Glomerular visceral epithelial cell (primary cell): ENCODE results near the gene SPSB2.
"Not testable (repeated sequence)": the region's sequence is repeated elsewhere in the genome, so short reads cannot be mapped to it uniquely, and the experiment has no call there.

Experiments used
- DNase-seq: peaks from one replicate; pipeline ENCODE4 v3.0.0-alpha.2; 2016; ENCODE audit errors: extremely low spot score

Gene SPSB2

DNA sequence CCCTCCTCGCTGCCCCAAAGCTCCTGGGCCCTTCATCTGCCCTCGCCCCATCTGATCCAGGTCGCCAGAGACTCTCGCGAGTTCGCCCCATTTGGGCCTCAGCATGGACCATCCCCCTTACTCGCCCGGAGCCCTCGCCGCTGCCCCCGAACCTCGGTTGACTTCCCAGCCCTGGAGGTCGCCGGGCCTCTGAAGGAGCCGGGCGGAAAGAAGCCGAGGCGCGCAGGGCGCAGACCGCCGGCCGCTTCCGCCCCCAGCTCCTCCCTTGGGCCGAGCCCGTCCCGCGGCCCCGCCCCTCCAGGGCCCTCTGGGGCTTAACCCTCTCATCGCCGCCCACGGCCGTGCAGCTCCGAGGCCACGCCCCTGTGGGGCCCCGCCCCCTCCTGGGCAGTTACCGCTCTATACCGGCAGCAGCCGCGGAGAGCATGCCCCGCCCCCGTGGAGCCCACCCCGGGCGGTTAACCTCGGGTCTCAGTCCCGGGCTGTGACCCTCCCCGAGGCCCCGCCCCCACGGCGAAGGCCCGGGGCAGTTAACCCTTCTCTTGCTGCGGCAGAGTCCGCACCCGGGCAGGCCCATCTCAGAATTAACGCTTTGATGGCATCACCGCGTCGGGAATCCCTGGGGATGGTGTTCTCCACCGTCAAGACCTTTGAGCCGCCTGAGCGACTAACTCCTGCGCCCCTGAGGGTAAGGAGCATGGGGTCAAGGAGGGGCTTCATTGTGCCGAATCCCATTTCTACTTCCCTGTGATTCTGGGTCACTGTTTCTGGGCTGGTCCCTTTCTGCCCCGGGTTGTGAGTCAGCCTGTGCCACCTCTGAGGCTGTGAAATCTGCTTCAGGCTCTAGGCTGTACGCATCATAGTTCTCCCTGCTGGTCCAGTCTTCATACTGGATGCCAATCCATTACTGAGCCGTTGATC, at the start of gene SPSB2:
Gene SPSB2, minus strand, starts transcription at position 210 of the 921 bp plus-strand sequence. CDS start 402 bp downstream, outside the sequence.
- DNase-seq, result peak; percentile 98

- DNase-seq, result no peak
Observed at GRCh38 chr12:6921996-6922946, 49.2 kb upstream of the SPSB2 start.

DNA sequence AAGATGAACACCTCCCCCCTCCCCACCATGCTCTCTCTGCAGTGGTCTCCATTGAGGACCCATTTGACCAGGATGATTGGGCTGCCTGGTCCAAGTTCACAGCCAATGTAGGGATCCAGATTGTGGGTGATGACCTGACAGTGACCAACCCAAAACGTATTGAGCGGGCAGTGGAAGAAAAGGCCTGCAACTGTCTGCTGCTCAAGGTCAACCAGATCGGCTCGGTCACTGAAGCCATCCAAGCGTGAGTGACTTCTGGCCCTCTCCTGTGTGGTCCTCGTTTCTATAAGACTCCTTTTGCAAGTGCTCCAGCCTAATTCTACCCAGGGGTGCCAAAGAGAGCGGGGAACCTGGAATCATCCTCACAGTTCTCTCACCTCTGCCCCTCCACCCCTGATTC, 48.4 kb upstream of the SPSB2 start:
- no peak for DNase-seq

- no peak for DNase-seq
Observed at GRCh38 chr12:6919588-6919987, 46.5 kb upstream of the SPSB2 start.

DNA sequence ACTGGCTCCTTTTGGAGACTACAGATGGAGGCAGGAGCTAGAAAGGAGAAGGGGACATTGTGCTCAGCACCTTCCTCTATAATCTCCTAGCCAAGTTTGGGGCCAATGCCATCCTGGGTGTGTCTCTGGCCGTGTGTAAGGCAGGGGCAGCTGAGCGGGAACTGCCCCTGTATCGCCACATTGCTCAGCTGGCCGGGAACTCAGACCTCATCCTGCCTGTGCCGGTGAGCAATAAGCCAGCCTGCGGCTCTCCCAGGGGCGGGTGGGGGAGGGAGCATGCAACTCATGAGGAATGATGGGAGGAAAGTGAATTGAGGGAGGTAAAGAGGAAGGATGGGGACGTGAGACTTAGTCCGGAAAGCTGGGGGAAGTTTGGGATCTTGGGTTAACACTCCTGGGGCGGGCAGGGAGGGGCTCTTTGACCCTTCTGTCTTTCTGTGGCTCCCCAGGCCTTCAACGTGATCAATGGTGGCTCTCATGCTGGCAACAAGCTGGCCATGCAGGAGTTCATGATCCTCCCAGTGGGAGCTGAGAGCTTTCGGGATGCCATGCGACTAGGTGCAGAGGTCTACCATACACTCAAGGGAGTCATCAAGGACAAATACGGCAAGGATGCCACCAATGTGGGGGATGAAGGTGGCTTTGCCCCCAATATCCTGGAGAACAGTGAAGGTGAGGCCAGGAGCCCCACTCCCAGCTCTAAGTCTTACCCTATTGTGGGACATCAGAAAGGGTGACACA, 44.6 kb upstream of the SPSB2 start:
- peak; percentile 71 for DNase-seq

GRCh38 chr12:6916426-6917200, 43.5 kb upstream of the SPSB2 start:
- no peak for DNase-seq

DNA sequence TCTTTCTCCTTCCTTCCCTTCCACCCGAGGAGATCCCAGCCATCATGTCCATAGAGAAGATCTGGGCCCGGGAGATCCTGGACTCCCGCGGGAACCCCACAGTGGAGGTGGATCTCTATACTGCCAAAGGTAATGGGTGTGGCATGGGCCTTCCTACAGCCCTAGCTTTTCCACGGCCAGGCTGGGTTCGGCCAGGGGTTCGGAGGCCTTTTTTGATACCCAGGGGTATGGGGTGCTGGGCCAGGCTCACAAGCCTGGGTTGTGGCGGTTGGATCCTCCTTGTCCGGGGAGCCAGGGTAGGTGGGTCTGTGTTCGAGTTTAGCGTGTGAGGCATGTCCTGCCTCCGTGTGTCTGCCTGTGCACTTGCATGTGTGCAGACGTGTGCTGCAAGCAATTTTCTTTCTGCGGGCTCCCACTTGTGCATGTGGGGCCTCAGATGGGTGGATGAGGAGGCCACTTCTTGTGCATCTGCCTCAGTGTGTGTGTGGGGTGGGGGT, 42.7 kb upstream of the SPSB2 start:
- no peak for DNase-seq

DNA sequence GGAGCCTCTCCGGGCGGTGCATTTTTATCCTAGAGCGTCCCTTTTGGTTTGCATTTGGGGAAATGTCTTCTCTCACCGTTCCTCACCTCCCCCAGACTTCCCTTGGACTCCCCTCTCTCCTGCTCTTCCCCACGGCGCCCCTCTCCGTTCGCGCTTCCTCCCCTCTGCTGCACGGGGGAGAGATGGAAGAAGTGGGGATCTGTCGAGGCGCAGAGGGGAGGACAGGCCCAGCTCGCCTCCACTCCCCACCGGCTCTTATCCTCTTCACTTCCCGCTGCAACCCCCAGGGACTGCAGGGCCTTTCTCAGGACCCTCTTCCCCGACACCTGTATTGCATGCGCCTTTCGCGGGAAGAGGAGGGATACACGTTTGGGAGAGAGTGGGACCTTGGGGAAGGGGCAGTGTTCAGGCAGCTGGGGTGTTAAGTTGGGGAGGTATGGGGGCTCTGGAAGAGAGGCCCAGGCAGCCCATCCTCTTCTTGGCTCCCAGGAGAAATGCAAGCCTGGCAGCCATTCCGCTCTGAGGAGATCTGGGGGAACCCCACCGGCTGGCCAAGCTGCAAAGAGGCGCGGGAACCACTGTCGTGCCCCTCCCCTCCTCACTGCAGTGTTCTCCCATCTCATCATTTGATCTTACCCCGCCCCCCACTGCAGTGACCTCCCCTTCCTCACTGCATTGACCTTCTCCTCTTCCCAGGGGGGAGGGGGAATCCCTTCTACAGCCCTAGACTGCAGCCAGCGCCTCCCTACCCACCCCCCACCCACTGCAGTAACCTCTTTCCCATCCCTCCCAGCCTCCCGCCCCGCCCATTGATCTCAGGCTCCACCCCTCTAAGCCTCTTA, 42.1 kb upstream of the SPSB2 start:
- DNase-seq, result no peak

DNA sequence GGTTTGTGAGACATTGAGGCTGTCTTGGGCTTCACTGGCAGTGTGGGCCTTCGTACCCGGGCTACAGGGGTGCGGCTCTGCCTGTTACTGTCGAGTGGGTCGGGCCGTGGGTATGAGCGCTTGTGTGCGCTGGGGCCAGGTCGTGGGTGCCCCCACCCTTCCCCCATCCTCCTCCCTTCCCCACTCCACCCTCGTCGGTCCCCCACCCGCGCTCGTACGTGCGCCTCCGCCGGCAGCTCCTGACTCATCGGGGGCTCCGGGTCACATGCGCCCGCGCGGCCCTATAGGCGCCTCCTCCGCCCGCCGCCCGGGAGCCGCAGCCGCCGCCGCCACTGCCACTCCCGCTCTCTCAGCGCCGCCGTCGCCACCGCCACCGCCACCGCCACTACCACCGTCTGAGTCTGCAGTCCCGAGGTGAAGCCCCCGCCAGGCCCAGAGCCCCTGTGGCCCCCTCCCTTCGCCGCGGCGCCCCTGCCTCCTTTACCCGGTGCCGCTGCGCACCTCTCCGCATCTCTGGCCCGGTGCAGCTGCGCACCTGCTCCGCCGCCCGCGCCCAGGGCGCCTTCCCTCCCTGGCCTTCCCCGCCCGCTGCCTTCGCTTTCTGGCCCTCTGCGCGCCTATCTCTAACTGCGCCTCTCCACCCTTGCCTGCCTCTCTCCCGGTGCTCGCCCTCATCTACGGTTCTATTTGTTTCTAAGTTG, 41.3 kb upstream of the SPSB2 start, which contains the start of gene ENO2:
Gene ENO2, plus strand, starts transcription at position 335 of the 701 bp plus-strand sequence. CDS start 1,253 bp downstream, outside the sequence.
- DNase-seq, result peak; percentile 65

DNA sequence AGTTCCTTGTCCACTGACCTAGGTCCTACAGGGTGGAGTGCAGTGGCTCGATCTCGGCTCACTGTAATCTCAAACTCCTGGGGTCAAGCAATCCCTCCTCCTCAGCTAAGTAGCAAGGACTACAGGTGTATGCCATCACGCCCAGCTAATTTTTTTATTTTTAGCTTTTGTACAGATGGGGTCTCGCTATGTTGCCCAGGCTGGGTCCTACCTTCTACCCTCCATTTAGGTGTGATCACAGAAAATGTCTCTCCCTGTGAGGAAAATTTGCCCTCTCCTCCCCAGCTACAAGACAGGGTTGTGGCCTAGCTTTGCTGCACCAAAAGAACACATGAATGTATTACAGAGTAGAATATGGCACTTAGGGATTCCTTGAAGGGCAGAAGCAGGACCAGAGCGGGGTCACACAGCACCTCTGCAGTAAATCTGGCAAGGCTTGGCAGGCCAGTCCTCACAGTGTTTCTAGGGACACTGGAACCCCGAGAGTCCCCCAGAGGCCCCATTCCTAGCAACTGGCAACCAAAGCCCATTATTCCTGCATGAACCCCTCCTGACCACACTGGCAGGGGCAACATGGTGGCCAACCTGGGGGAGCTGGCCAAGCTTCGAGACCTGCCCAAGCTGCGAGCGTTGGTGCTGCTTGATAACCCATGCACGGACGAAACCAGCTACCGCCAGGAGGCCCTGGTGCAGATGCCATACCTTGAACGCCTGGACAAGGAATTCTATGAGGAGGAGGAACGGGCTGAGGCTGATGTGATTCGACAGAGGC, 39.2 kb upstream of the SPSB2 start:
- DNase-seq, result no peak

DNA sequence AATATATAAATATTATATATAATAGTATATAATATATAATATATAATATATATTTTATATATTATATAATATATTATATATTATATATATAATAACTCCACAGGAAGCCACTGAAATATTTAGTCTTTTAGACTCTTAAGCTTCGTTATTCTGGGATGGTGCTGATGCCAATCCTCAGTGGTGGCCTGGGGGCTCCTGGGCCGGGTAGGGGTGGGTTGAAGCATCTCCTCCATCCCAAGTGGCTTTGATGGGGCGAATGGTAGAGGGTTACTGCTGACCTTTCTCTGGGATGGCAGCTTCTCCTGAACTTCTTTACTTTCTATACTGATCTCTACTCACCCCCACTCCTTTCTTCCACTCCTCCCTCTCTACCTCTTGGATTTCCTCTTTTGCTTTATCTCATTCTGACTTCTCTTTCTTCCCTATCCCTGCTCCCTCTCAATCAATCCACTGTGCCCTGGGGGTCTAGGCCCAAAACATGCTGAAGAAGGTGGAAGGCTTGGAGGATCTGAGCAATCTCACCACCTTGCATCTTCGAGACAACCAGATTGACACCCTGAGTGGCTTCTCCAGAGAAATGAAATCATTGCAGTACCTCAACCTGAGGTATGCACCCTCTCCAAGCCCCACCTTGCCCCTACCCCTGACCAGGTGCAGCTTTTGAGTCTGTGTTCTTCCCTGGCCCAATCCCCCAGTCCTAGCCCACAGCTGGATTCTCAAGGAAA, 36.5 kb upstream of the SPSB2 start:
- no peak for DNase-seq

DNA sequence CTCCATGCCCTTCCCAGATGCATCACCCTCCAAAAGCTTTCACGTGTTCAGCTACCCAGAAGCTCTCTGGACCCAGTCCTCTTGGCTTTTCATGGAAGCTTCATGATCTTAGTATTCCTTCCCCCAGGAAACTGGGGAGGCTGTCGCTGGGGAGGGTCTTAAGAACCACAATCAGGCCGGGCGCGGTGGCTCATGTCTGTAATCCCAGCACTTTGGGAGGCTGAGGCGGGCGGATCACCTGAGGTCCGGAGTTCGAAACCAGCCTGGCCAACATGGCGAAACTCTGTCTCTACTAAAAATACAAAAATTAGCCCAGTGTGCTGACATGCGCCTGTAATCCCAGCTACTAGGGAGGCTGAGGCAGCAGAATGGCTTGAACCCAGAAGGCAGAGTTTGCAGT, 35.0 kb upstream of the SPSB2 start:
- not testable (repeated sequence) for DNase-seq

DNA sequence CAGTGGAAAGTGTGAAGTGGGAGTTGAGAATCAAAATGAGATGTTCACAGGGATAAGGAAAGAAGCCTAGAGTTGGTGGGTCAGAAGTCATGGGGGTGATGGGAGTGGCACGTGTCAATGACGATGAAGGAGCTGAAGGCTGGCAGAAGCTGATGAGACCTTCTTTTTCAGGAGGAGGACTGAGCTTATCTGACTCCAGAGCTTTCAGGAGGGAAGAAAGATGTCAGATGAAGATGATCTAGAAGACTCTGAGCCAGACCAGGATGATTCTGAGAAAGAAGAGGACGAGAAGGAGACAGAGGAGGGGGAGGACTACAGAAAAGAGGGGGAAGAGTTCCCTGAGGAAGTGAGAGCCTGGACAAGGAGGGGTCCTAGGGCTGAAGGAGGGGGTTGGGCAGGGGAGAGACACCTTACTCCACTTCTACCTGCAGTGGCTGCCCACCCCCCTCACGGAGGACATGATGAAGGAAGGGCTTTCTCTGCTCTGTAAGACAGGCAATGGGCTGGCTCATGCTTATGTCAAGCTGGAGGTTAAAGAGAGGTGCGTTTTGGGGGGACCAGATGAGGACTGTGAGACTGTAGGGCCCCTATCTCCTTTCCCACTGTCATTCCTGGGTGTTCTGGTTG, 32.4 kb upstream of the SPSB2 start:
- DNase-seq, result no peak

- peak; percentile 93 for DNase-seq
Observed at GRCh38 chr12:6904280-6905276, 31.5 kb upstream of the SPSB2 start, which contains the start of gene LRRC23. TSS of gene LRRC23 (plus strand) at chr12:6904822. CDS start at chr12:6905634, 812 bp downstream.

DNA sequence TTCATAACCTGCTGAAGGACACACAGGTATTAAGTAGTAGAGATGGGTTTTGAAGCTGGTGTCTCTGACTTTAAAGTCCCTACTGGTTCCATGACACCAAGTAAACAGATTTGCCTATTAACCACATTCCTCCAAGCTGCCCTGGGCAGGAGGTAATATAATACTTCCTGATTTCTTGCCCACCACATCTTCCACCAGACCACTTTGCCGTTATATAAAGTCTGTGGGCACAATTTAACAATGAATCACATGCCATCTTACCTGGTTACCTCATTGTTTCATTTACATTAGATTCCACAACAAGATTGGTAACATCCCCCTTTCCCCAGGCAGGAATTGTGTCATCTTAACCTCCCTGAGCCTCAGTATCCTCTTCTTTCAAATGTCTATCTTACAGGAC, 30.6 kb upstream of the SPSB2 start:
- DNase-seq, result peak; percentile 32

GRCh38 chr12:6902448-6902847, 29.3 kb upstream of the SPSB2 start:
- DNase-seq, result no peak
